Breast epithelium (tissue), 4 donors: ENCODE results near the gene TAX1BP3. TPM values are rescaled to one million over a fixed set of nuclear protein-coding genes. Genes with fewer than 3 reads are reported as not detected.

ENCODE experiments used
- DNase-seq, 2 donors: peaks; one replicate each; pipeline ENCODE4 v3.0.0-alpha.2; 2019; ENCODE audit warnings: low spot score in 2 of 2
- H3K27ac ChIP-seq, 2 donors: fragments of 200-600 bp; sonication (generic) in 1 of 2; one replicate each; pipeline ENCODE4 v1.5.1; 2016 to 2019; ENCODE audit warnings: mild to moderate bottlenecking in 1 of 2
- H3K27me3 ChIP-seq, 2 donors: fragments of 200-600 bp; sonication (generic) in 1 of 2; one replicate each; pipeline versions ENCODE4 v1.5.1 to v1.6.0; 2017 to 2019; ENCODE audit warnings: control low read depth in 1 of 2, mild to moderate bottlenecking in 1 of 2
- H3K36me3 ChIP-seq: fragments of 200-600 bp; one replicate; pipeline ENCODE4 v1.5.1; 2019
- H3K4me1 ChIP-seq, 2 donors: fragments of 200-600 bp; sonication (generic); one replicate each; pipeline ENCODE4 v1.5.1; 2016 to 2019; ENCODE audit warnings: control low read depth in 1 of 2
- H3K4me3 ChIP-seq, 3 donors: fragments of 200-600 bp; sonication (generic); 1 replicate in 2 of 3; 2 replicates in 1 of 3; pipeline ENCODE4 v1.5.1; 2016 to 2019; ENCODE audit warnings: mild to moderate bottlenecking in 3 of 3, moderate library complexity in 2 of 3
- H3K9me3 ChIP-seq, 2 donors: fragments of 200-600 bp; sonication (generic) in 1 of 2; one replicate each; pipeline ENCODE4 v1.5.1; 2016 to 2019; ENCODE audit warnings: control low read depth in 1 of 2
- CTCF ChIP-seq, 3 donors: fragments of 450-650 bp; IDR thresholded peaks; one replicate each; pipeline ENCODE4 v1.5.1; 2016 to 2017; ENCODE audit warnings: antibody characterized with exemption in 3 of 3, mild to moderate bottlenecking in 3 of 3, moderate library complexity in 3 of 3
- POLR2A ChIP-seq: fragments of 450-650 bp; IDR thresholded peaks from one replicate; pipeline ENCODE4 v1.6.1; 2016; ENCODE audit warnings: antibody characterized with exemption, mild to moderate bottlenecking, moderate library complexity
- POLR2AphosphoS5 ChIP-seq, 3 donors: sonication (generic); formaldehyde crosslinking; IDR thresholded peaks; one replicate each; pipeline ENCODE4 v1.6.1; 2017; ENCODE audit warnings: antibody characterized with exemption in 3 of 3
- intact Hi-C: fragments of 100-400 bp; cut with DNase I; formaldehyde crosslinking; loops from one replicate; pipeline ENCODE4 v1.15.1; 2023; ENCODE audit warnings: low total_unique reads
- total RNA-seq, 3 donors: library from RNA; depleted of rRNA; stranded (reverse); fragments of >200 nt; gene quantifications; one replicate each; pipeline ENCODE4 v1.1.0, GENCODE V29; 2016

The TAX1BP3 gene
- total RNA-seq, 3 donors from 2014 or later, result 79.6 to 134 (median 107) TPM

GRCh38 chr17:3632287-3632686 is 36.1 kb downstream of the TAX1BP3 start:
- no peak overlapping the region for H3K4me3 ChIP-seq
- H3K9me3 ChIP-seq, result no peaks in the 10 kb centered on the region
- intact Hi-C loops, result no loop called here
- TF ChIP-seq POLR2AphosphoS5 (IDR thresholded peaks at IDR 0.05) (no peak), CTCF (IDR thresholded peaks at IDR 0.05) (no peak), POLR2A (no peak)
- DNase-seq, result no peak
- no peak overlapping the region for H3K27ac ChIP-seq
- no peaks in the 10 kb centered on the region for H3K36me3 ChIP-seq
- H3K27me3 ChIP-seq, result no peaks in the 10 kb centered on the region
- H3K4me1 ChIP-seq, result no peaks in the 10 kb centered on the region

DNA sequence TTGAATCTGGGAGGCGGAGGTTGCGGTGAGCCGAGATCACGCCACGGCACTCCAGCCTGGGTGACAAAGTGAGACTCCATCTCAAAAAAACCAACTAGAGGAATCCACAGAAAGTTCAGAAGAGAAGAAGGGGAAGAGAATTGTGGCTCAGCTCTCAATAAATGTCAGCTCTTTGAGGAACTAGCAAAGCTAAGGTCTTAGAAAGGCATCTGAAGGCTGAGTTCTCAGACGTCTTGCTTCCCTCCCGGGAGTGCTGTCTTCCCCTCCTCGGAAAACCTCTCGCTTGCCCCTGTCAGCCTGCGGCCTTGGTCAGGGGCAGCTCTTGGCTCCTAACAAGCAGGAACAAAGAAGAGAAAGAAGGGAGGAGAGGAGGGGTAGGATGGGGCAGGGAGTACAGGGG is 37.6 kb downstream of the TAX1BP3 start:
- Histone ChIP-seq H3K27me3 (no peaks in the 10 kb centered on the region), H3K9me3 (no peaks in the 10 kb centered on the region), H3K27ac (no peak overlapping the region), H3K4me1 (no peaks in the 10 kb centered on the region), H3K36me3 (no peaks in the 10 kb centered on the region), H3K4me3 (no peak overlapping the region)
- no peak for DNase-seq
- TF ChIP-seq CTCF (IDR thresholded peaks at IDR 0.05) (no peak), POLR2A (no peak), POLR2AphosphoS5 (IDR thresholded peaks at IDR 0.05) (no peak)
- intact Hi-C loops, result no loop called here

DNA sequence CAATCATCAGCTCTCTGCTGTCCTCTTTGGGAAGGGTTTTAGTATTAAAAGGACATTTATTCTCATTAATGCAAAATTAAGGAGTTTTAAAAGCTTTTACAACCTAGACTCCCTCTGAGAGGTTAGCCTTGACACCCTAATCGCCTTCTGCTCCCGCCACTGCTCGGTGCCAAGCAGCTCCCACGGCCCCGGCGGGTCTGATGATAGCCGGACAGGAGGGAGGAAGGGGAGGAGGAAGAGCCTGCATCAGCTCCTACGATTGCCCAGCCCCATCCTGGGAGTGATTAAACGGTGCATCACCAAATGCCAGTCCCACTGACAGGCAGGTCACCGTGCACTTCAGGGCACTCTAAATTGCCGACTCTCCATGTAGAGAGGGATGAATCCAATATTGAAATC is 40.6 kb downstream of the TAX1BP3 start:
- DNase-seq, result no peak
- intact Hi-C loops, result no loop called here
- peaks cover 11% of the 10 kb centered on the region for H3K36me3 ChIP-seq

DNA sequence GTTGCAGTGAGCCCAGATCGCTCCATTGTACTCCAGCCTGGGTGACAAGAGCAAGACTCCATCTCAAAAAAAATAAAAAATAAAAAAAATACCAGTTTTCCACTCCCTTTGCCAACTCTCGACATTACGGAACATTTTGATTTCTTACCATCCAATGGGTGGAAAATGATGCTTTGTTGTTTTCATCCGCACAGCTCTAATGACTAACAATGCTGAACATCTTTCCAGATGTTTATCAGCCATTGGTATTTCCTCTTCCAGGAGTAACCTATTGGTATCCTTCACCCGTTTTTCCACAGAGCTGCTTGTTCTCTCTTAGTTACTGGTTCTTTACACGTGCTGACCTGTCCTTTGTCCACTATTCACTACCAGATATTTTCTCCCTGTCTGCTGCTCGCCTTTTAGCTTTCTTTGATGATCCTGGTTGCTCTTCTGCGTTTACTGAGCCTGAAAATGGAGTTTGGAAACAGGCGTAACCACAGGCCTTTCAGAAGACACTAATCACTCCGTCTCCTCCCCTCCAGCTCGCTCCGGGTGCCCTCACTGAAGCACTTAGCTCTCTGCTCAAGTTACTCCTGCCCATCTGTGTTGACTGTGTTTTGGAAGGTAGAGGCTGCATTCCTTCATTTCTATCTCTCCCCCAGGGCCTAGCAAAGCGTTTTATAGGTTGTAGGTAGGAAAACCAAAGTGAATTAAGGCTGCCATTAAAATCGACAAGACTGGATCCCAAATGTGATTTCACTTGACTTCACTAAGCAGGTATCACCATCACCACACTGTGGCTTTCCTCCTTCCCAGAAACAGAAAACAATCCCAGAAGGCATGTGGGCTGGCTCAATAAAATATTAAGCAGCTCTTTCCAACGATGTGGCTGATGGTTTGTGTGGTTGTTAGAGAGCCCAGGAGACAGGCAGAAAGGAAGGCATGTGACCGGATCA is 41.3 kb downstream of the TAX1BP3 start:
- no peak overlapping the region for H3K27ac ChIP-seq
- intact Hi-C loops, result no loop called here
- H3K36me3 ChIP-seq, result peaks cover 11% of the 10 kb centered on the region
- no peaks in the 10 kb centered on the region for H3K9me3 ChIP-seq
- no peak for DNase-seq
- no peaks in the 10 kb centered on the region for H3K27me3 ChIP-seq
- no peaks in the 10 kb centered on the region for H3K4me1 ChIP-seq
- H3K4me3 ChIP-seq, result no peak overlapping the region
- TF ChIP-seq POLR2AphosphoS5 (IDR thresholded peaks at IDR 0.05) (no peak), CTCF (IDR thresholded peaks at IDR 0.05) (no peak), POLR2A (no peak)

More for the DNA sequence above, 40.6 kb downstream of the TAX1BP3 start:
- Histone ChIP-seq H3K27ac (no peak overlapping the region), H3K4me3 (no peak overlapping the region), H3K27me3 (no peaks in the 10 kb centered on the region), H3K4me1 (no peaks in the 10 kb centered on the region), H3K9me3 (no peaks in the 10 kb centered on the region)
- TF ChIP-seq POLR2A (no peak), CTCF (IDR thresholded peaks at IDR 0.05) (no peak), POLR2AphosphoS5 (IDR thresholded peaks at IDR 0.05) (no peak)

DNA sequence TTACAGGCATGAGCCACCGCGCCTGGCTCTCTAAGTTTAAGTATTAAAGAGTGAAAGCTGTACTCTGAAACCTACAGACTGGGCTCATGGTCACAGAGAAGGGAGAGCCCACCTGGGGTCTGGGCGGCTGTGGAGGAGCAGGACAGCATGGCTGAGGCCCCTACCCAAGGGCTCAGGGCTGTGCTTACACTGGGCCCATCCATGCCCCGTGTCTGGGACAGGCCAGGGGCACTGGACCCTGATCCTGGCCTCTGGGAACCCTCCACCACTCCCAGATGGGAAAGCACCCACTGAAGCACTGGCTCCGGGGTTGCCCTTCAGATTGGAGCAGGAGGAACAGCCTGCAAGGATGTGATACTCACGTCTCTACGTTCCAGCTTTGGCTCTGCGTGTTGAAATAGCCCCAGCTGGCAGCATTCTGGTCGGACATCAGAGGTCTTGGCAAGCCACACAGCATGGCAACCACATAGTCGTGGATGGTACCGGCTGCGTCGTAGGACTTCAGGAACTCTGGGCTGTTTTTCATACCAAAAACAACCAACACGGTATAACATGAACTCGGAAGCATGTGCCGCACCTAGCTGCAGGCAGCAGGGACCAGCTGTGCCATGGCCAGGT is 45.3 kb downstream of the TAX1BP3 start:
- intact Hi-C loops, result no loop called here
- peaks cover 11% of the 10 kb centered on the region for H3K36me3 ChIP-seq

More for the DNA sequence above, 45.3 kb downstream of the TAX1BP3 start:
- H3K4me3 ChIP-seq, result no peak overlapping the region
- H3K27ac ChIP-seq, result no peak overlapping the region
- no peaks in the 10 kb centered on the region for H3K4me1 ChIP-seq
- H3K9me3 ChIP-seq, result no peaks in the 10 kb centered on the region
- H3K27me3 ChIP-seq, result no peaks in the 10 kb centered on the region
- TF ChIP-seq CTCF (IDR thresholded peaks at IDR 0.05) (no peak), POLR2A (no peak), POLR2AphosphoS5 (IDR thresholded peaks at IDR 0.05) (no peak)
- DNase-seq, result no peak
